Mesothelial cell of epicardium (in vitro differentiated cells): ENCODE measurements around the gene DOCK2. TPM values are rescaled to one million over a fixed set of nuclear protein-coding genes. Genes with fewer than 3 reads are reported as not detected.

ENCODE experiments used
- DNase-seq, 2 experiments: peaks; one replicate each; pipeline ENCODE4 v3.0.0; 2021; ENCODE audit warnings: low spot score in 2 of 2; ENCODE audit not compliant: unreplicated experiment in 2 of 2
- H3K27ac Mint-ChIP-seq: 2 replicates; pipeline ENCODE4 v1.8.0; 2021; ENCODE audit warnings: mixed read lengths
- H3K27me3 Mint-ChIP-seq: 2 replicates; pipeline ENCODE4 v1.8.0; 2021; ENCODE audit warnings: low read depth, mixed read lengths
- H3K36me3 Mint-ChIP-seq: 2 replicates; pipeline ENCODE4 v1.8.0; 2021; ENCODE audit warnings: mixed read lengths
- H3K4me1 Mint-ChIP-seq: 2 replicates; pipeline ENCODE4 v1.8.0; 2021; ENCODE audit warnings: mixed read lengths
- H3K4me3 Mint-ChIP-seq: 2 replicates; pipeline ENCODE4 v1.8.0; 2021; ENCODE audit warnings: mild to moderate bottlenecking, moderate library complexity, mixed read lengths
- H3K9me3 Mint-ChIP-seq: 2 replicates; pipeline ENCODE4 v1.8.0; 2021; ENCODE audit warnings: mixed read lengths
- CTCF ChIP-seq: fragments of 200-600 bp; sonication (generic); IDR thresholded peaks from one replicate; pipeline ENCODE4 v1.5.0; 2021; ENCODE audit warnings: antibody characterized with exemption; ENCODE audit not compliant: unreplicated experiment
- total RNA-seq: library from RNA; stranded (reverse); gene quantifications from 3 replicates; pipeline ENCODE4 v1.2.1, GENCODE V29; 2021

DOCK2 gene
- total RNA-seq, 1 donor from 2014 or later: 0.25 TPM

DNA sequence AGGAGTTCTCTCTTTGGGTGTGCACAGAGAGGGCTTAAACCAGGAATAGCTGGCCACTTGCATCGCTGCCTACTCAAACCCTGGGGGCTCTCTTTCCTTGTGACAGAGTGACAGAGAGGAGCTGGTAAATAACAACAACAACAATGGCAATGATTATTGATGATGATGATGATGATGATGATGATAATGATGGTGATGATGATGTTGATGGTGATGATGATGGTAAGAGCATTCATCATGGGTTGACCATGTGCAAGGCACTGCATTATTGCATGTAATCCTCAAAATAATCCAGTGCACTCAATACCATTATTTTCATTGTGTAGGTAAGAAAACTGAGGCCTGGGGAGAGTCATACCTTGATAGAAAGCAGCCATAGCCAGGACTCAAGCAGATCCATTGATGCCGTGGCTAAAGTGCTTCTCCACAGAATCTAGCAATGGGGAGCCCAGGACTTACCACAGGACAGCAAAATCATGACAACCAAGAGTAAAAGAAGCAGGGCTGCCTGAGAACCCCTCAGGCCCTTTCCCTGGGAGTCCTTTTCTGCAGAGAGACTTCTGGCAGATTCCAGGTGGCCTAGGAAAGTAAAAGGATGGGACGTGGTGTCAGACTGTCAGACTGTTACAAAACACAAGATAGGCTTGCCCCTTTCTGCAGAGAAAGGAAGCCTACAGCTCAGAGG is 473.5 kb downstream of the DOCK2 start:
- H3K27me3 Mint-ChIP-seq: no peaks in the 10 kb centered on the region
- no peak for DNase-seq
- H3K4me1 Mint-ChIP-seq: peaks cover 7% of the 10 kb centered on the region
- no peak overlapping the region for H3K4me3 Mint-ChIP-seq
- H3K27ac Mint-ChIP-seq: no peak overlapping the region
- TF ChIP-seq CTCF: no peak
- peaks cover 9% of the 10 kb centered on the region for H3K9me3 Mint-ChIP-seq
- H3K36me3 Mint-ChIP-seq: no peaks in the 10 kb centered on the region

GRCh38 chr5:170111088-170111785 is 474.2 kb downstream of the DOCK2 start:
- no peak for TF ChIP-seq CTCF
- no peaks in the 10 kb centered on the region for H3K36me3 Mint-ChIP-seq
- H3K4me1 Mint-ChIP-seq: peaks cover 7% of the 10 kb centered on the region
- H3K27me3 Mint-ChIP-seq: no peaks in the 10 kb centered on the region
- H3K9me3 Mint-ChIP-seq: peaks cover 12% of the 10 kb centered on the region
- no peak overlapping the region for H3K4me3 Mint-ChIP-seq
- no peak overlapping the region for H3K27ac Mint-ChIP-seq
- no peak for DNase-seq

GRCh38 chr5:170112876-170113521 is 475.9 kb downstream of the DOCK2 start:
- TF ChIP-seq CTCF: no peak
- Mint-ChIP-seq H3K27me3 (no peaks in the 10 kb centered on the region), H3K36me3 (no peaks in the 10 kb centered on the region), H3K27ac (no peak overlapping the region), H3K4me3 (no peak overlapping the region), H3K9me3 (peaks cover 12% of the 10 kb centered on the region), H3K4me1 (peaks cover 7% of the 10 kb centered on the region)
- no peak for DNase-seq

- DNase-seq: no peak
- TF ChIP-seq CTCF: no peak
- Mint-ChIP-seq H3K36me3 (no peaks in the 10 kb centered on the region), H3K9me3 (peaks cover 12% of the 10 kb centered on the region), H3K4me1 (peaks cover 7% of the 10 kb centered on the region), H3K4me3 (no peak overlapping the region), H3K27me3 (no peaks in the 10 kb centered on the region), H3K27ac (no peak overlapping the region)
Observed at GRCh38 chr5:170113522-170113900, 476.4 kb downstream of the DOCK2 start.

DNA sequence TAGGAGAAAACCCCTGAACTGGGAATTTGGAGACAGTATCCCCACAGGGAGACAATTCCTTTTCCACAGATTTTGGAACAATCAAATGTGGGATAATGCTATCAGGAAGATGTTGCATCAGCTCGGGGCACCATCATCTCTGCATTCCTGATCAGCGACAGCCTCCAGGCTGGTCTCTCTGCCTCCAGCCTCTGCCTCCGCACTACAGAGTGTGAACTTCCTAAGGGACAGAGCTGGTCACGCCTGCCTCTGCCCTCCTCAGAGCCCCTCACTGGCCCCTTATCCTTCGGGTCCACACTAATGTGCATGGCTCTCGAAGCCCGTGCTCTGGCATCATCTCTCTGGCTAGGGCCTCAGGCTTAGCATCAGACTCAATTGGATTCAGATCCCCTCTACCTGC is 477.2 kb downstream of the DOCK2 start:
- Mint-ChIP-seq H3K27me3 (peaks cover 1% of the 10 kb centered on the region), H3K4me1 (peaks cover 7% of the 10 kb centered on the region), H3K36me3 (no peaks in the 10 kb centered on the region), H3K27ac (no peak overlapping the region), H3K4me3 (no peak overlapping the region), H3K9me3 (peaks cover 12% of the 10 kb centered on the region)
- no peak for DNase-seq
- TF ChIP-seq CTCF: no peak
